HG03342 (cell line): ENCODE measurements around the gene BACE2.

Source experiments
- ATAC-seq: cut with Tn5 transposase; IDR thresholded peaks from one replicate; pipeline ENCODE4 v1.9.1; 2021; ENCODE audit warnings: mild to moderate bottlenecking, moderate library complexity; ENCODE audit not compliant: unreplicated experiment

The BACE2 gene

GRCh38 chr21:41147979-41148355 lies 20.0 kb upstream of the BACE2 start:
- ATAC-seq, result no peak

DNA sequence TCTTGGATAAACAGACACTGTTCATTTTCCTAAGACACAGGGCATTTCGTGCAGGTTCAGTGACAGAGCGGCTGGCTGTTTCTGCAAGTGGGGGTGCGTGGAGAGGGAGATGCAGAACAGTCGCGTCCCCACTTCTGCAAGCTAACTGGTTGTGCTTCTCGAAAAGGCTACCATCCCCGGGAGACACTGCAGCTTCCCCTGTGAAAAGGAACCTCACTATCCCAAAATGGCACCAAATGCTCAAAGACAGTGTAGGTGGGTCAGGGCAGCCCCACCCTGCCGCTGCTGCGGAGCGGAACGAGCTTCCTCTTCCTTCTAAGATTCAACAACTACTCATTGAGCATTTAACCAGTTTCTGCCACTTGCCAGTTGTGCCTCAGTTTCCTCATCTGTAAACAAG lies 19.2 kb upstream of the BACE2 start:
- ATAC-seq, result no peak

GRCh38 chr21:41149199-41149598 lies 18.8 kb upstream of the BACE2 start:
- ATAC-seq, result no peak

DNA sequence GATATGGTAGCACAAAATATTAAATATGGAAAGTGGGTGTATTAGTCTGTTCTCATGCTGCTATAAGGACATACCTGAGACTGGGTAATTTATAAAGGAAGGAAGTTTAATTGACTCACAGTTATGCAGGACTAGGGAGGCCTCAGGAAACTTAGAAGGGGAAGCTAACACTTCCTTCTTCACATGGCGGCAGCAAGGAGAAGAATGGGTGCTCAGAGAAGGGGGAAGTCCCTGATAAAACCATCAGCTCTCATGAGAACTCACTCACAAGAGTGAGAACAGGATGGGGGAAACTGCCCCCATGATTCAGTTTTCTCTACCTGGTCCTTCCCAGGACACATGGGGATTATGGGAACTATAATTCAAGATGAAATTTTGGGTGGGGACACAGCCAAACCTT lies 15.8 kb upstream of the BACE2 start:
- ATAC-seq, result no peak

- no peak for ATAC-seq
These were observed 14.5 kb upstream of the BACE2 start for GRCh38 chr21:41153443-41153842.

DNA sequence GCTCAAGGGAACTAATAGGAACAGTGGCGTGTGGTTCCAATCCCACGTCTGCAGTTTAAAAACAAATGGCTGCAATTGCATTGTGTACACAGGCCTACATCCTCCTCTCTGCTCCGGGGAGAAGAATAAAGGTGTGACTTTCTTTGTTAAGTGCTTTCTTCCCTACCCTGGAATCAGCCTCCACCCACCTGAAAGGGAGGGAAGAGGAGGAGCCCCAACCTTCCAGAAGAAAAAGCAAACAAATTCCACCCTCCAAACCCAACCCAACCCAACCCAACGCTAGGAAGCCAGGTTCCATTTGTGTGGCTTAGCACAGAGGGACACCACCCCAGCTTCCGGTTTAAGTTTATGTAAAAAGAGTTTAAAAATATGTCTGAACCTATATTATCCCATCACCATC lies 11.8 kb upstream of the BACE2 start:
- no peak for ATAC-seq

- ATAC-seq, result no peak
These were observed 9.9 kb upstream of the BACE2 start for GRCh38 chr21:41158026-41158425.

GRCh38 chr21:41160036-41160435 lies 7.9 kb upstream of the BACE2 start:
- ATAC-seq, result no peak

DNA sequence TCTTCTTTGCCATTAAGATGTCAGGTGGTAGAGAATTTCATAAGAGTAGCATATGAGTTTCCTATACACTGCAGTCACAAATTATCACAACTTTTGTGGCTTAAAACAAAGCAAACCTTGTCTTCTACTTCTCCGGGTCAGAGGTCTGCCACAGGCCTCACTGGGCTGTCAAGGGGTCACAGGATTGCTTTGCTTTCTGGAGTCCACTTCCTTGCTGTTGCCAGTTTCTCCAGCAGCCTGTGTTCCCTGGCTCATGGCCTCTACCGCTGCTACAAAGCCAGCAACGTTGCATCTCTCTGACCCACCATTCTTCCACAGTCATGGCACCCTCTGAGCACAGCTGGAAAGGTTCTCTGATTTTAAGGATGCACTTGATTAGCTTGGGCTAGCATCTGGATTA lies 6.5 kb upstream of the BACE2 start:
- no peak for ATAC-seq

- ATAC-seq, result no peak
These were observed 5.9 kb upstream of the BACE2 start for GRCh38 chr21:41162096-41162495.

GRCh38 chr21:41163091-41163490 lies 4.9 kb upstream of the BACE2 start:
- ATAC-seq, result no peak

GRCh38 chr21:41164052-41164451 lies 3.9 kb upstream of the BACE2 start:
- ATAC-seq, result no peak

- ATAC-seq, result no peak
These were observed 2.8 kb upstream of the BACE2 start for GRCh38 chr21:41164981-41165655.

DNA sequence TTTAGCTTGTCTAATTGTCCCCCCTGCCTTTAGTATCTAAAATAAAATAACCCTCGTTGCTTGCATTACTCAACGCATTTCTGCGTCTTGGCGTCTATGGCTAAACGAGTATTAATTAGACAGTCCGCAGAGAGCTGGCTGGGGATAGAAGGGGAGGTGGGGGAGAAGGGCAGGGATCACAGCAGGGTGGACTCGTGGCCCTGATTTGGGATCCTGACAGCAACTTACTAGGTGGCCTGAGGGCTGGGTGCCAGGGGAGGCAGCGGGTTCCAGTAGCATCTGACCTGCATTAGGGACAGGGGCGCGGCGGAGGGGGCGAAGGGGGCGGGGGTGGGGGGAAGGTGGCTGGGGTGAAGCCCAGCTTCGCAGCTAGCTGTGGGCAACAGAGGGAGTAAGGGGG lies 1.1 kb upstream of the BACE2 start:
- no peak for ATAC-seq

DNA sequence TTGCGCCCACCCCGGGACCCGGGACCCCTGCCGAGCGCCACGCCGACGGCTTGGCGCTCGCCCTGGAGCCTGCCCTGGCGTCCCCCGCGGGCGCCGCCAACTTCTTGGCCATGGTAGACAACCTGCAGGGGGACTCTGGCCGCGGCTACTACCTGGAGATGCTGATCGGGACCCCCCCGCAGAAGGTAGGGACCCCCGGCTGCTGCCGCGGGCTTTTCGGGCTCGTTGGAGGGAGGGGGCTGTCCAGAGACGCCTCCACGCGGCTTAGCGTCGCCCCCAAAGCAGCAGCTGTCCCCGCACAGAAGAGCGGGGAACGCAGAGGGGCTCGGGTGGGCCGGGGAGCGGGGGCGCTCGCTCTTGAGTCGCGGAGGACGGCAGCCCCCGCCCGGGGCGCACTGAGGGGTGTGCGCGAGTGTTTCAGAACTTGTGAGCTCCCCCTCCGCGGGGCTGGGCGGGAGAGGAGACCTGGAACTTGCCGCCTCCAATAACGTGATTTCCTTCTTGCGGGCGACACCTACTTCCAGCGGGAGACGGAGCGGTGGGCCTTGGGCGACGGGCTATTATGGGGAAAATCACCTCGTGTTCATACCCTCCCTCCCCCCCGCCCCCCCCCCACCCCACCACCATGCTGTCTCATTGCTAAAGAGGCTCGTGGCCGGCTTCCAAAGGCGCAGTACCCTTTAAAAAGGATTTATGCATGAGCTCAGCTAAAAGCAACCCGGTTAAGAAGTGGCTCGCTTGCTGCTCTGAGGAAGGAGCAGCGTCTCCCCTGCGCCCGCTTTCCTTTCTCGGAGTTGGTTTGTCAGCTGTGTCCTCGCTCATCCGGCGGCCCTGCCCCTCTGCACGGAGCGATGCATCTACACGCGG lies 664 bp downstream of the BACE2 start:
- ATAC-seq, result no peak

DNA sequence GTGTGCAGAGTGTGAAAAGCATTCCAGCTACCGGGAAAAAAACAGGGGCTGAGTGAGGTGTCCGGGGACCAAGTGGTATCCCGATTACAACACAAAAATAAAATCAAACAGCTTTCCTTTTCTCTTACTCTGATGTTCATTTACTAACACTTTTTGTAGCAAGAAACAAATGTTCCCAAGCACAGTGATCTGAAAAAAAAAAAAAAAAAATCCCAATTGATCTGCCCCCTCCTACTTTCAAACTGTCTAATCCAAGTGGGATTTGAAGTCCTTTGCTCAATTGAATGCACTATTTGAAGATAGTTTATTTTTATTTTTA lies 1.3 kb downstream of the BACE2 start:
- ATAC-seq, result no peak

- ATAC-seq, result no peak
These were observed 1.7 kb downstream of the BACE2 start for GRCh38 chr21:41169701-41170100.

DNA sequence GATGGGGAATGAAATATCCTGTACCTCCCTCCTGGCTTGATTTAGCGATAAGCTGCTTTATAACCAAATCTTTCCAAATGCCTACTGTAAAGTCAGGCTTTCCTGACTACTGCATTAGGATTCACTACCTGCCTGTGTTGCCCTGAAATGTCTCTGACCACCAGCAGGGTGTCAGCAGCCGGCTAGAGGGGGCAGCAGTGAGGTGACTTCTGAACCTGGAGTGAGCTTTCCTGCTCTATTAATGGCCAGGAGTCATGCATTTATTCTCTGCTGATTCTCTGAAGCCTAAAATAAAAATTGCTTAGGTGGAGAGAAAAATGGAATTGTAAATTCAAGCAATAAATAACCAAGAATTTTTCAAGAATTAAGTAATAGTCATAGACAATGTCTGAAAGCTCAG lies 2.5 kb downstream of the BACE2 start:
- no peak for ATAC-seq

GRCh38 chr21:41170859-41171609 lies 3.1 kb downstream of the BACE2 start:
- ATAC-seq, result no peak

DNA sequence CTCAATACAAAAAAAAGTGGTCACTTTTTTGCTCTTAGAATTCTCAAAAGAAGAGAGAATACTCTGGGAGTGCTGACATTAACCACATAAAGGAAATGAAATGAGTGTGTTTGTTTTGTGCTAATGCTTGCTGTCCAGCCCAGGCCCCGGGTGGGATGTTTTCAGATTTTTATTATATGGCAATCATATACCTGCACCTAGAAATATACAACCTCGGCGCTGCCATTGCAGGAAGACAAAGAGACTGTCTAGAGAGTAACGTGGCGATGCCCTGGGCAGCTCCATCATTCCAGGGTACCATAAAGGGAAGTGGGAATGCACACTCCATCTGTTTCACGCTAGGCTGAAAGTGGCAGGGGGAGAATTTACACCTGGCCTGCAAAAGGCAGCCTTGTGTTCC lies 7.1 kb downstream of the BACE2 start:
- ATAC-seq, result no peak

- no peak for ATAC-seq
These were observed 8.9 kb downstream of the BACE2 start for GRCh38 chr21:41176846-41177245.

DNA sequence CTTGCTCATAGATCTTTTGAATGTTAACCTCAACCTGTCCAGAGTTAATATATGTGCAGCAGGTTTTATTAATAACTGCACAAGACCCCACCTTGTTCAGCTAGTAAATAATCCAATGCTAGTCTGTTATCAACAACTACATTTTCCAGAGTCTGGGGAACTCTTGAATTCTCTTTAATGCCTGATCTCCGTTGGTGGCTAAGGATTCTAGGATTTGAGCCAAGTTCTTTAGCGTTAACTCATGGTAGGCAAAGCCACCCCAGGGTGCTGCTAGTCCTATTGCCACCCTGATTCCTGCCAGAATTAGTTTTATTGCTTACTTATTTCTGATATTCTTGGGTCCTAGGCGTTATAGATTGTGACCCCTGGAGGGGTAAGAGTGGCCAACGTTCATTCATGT lies 12.8 kb downstream of the BACE2 start:
- ATAC-seq, result no peak
